ELF-1 (cell line): Measurements from ENCODE around the gene FZD8.
A peak's percentile ranks its signal among the peaks of the same experiment; 100 is the strongest.
"Not testable (repeated sequence)": the region's sequence is repeated elsewhere in the genome, so short reads cannot be mapped to it uniquely, and the experiment has no call there.

Experiments
- DNase-seq: peaks from one replicate; pipeline ENCODE4 v3.0.0-alpha.2; 2016; ENCODE audit warnings: low read depth, low spot score

FZD8 gene, protein sequence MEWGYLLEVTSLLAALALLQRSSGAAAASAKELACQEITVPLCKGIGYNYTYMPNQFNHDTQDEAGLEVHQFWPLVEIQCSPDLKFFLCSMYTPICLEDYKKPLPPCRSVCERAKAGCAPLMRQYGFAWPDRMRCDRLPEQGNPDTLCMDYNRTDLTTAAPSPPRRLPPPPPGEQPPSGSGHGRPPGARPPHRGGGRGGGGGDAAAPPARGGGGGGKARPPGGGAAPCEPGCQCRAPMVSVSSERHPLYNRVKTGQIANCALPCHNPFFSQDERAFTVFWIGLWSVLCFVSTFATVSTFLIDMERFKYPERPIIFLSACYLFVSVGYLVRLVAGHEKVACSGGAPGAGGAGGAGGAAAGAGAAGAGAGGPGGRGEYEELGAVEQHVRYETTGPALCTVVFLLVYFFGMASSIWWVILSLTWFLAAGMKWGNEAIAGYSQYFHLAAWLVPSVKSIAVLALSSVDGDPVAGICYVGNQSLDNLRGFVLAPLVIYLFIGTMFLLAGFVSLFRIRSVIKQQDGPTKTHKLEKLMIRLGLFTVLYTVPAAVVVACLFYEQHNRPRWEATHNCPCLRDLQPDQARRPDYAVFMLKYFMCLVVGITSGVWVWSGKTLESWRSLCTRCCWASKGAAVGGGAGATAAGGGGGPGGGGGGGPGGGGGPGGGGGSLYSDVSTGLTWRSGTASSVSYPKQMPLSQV

GRCh38 chr10:35642035-35642792 lies at the start of gene FZD8:
Gene FZD8, minus strand, starts transcription at chr10:35642296. Its CDS starts 867 bp downstream, at chr10:35641429.
- peak; percentile 97 for DNase-seq

GRCh38 chr10:35691522-35692236 lies 49.6 kb upstream of the FZD8 start:
- peak; percentile 16 for DNase-seq

DNA sequence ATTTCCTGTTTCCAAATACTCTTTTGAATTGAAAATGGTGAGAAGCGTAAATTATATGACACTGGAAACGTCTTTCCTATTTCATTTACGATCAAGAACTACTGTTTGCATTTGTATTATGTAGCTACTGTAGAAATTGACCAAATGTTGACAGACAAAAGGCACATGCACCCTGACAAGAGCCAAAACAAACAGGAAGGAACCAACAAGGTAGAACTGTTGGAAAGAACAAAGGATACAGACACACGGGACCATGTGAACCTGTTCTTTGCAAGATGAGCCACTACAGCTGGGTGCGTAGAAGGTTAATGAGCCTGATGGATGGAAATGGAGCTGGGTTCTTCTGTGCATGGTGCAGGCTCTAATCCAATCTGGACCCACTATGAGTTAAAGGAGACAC lies 48.4 kb upstream of the FZD8 start:
- no peak for DNase-seq

DNA sequence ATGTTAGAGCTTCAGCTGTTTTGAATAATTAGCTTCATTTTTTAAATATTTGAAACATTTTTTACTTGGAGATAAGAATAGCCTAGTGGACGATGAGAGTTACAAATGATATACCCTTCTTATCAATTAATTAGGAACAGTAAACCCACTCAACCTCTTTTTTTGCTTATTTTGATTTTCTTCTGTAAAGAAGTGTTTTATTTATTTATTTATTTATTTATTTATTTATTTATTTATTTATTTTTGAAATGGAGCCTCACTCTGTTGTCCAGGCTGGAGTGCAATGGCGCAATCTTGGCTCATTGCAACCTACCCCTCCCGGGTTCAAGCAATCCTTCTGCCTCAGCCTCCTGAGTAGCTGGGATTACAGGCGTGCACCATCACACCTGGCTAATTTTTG lies 43.8 kb upstream of the FZD8 start:
- not testable (repeated sequence) for DNase-seq

- no peak for DNase-seq
Observed at GRCh38 chr10:35685402-35685801, 43.3 kb upstream of the FZD8 start.

GRCh38 chr10:35684586-35684985 lies 42.5 kb upstream of the FZD8 start:
- DNase-seq, result no peak

- DNase-seq, result no peak
Observed at GRCh38 chr10:35675846-35676245, 33.8 kb upstream of the FZD8 start.

DNA sequence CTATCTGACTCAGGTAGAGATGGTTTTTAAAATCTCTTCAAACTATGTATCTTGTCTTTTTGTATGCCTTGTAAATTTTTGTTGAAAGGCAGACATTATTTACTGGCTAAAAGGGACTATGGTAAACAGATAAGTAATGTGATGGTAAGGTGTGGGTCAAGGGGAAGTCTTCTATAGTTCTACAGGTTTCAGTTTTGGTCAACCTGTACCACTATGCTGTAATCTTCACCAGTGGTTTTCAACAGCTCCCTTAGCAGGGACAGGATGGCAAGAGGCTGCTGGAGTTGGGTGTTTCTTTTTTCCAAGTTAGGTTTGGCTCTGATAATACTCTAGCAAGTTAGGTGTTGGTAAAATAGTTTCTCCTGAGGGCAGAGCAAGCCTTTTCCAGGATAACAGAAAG lies 32.7 kb upstream of the FZD8 start:
- DNase-seq, result no peak

DNA sequence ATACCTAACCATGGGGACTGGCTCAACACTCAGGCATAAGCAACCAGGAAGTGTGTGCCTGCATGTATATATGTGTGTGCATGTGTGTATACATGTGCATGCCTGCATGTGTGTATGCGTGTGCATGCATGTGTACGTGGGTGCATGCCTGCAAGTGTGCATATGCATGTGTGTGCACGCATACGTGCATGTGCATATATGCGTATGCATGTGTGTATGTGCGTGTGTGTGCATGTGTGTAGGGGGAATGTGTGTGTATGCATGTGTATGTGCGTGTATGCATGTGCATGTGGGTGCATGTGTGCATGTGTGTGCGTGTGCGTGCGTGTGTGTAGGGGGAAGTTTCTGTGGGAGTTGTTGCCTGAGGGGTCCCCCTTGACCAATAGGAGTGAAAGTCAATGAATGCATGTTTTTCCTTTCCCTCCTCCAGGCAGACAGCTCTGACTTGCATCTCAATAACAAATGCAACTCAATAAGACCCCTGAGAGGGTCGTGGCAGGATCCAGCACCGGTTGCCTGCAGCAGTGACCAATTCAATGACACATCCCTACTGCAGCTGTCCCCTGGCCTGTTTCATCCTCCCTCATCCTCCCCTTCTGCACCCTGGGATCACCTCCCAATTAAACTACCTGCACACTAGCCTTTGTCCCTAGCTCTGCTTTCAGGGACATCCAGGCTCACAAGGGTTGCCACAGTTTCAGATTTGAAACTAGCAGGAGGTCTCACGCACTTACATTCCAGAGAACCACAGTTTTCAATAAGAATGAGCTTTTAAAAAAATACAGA lies 27.0 kb upstream of the FZD8 start:
- DNase-seq, result peak; percentile 28

DNA sequence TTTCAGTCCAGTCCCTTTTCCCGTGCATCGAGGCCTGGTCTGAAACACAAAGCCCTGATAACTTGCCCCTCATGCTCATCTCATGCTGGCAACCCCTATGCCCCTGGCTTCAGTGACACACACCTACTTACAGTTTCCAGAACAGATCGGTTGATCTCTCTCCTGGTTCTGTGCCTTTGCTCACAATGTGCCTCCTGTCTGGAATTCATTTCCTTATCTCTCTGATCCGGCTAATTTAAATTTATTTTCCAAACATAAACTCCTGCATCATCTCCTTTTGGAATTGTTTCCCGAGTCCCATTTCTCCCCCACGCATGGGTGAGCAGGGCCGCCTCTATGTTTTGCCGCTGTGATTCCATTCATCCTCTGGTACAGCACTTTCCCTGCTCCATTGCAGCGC lies 25.9 kb upstream of the FZD8 start:
- no peak for DNase-seq

DNA sequence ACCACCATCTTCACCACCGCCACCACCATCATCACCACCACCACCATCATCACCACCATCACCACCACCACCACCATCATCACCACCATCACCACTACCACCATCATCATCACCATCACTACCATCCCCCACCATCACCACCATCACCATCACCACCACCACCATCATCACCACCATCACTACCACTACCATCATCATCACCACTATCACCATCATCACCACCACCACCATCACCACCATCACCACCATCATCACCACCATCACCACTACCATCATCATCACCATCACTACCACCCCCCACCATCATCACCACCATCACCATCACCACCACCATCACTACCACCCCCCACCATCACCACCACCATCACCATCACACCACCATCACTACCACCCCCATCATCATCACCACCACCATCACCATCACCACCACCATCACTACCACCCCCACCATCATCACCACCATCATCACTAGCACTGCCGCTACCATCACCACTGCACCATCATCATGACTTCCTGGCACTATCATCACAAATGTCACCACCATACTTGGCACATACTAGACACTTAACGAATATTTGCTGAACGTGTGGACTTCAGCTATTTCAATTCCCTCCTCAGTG lies 25.3 kb upstream of the FZD8 start:
- no peak for DNase-seq

DNA sequence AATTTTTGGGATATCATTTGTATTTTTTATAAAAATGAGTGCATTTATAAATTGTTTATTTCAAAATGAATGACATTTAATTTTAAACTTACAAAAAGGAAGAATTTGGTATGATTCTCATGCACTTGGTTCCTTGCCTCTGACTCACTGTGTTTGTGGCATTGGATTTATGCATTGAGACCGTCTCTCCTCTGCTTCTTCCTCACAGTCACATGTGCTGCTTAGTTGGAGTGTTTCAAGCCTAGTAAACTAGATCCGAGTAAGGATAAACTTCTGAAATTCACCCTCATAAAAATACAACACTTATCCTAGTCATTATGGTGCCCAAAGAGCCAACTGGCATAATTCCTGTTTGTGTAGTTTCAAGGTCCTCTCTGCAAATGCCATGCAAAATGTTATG lies 19.1 kb upstream of the FZD8 start:
- DNase-seq, result no peak

GRCh38 chr10:35659456-35659855 lies 17.4 kb upstream of the FZD8 start:
- no peak for DNase-seq

GRCh38 chr10:35657621-35658020 lies 15.5 kb upstream of the FZD8 start:
- DNase-seq, result no peak

- DNase-seq, result no peak
Observed at GRCh38 chr10:35652824-35653223, 10.7 kb upstream of the FZD8 start.

GRCh38 chr10:35650894-35651293 lies 8.8 kb upstream of the FZD8 start:
- DNase-seq, result no peak

- DNase-seq, result peak; percentile 11
Observed at GRCh38 chr10:35644050-35644950, 2.2 kb upstream of the FZD8 start.

- DNase-seq, result peak; percentile 84
Observed at GRCh38 chr10:35643151-35644049, 1.3 kb upstream of the FZD8 start.

DNA sequence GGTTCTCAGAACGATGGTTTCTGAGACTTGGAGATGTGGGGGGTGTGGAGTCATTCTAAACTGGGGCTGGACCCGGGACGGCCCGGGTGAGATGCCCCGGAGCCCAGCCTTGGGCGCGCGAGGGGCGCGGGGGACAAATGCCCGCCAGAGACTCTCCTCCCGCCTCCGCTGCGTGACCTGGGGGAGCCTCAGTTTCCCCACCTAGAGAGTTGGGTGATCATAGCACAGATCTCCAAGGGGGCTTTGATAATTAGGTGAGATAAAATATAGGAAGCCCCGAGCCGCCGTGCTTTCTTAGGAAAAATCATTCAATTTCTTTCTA lies 658 bp upstream of the FZD8 start:
- no peak for DNase-seq
